Measurements from ENCODE around the gene MEIKIN.
A peak's percentile ranks its signal among the peaks of the same experiment; 100 is the strongest.

Gene MEIKIN

GRCh38 chr5:131814990-131815389 is 130.5 kb downstream of the MEIKIN start:
- no peak for TF ChIP-seq CTCF (IDR thresholded peaks at IDR 0.05)

- TF ChIP-seq CTCF (IDR thresholded peaks at IDR 0.05): no peak
These were observed 132.9 kb downstream of the MEIKIN start for GRCh38 chr5:131812371-131813160.

GRCh38 chr5:131810510-131811249 is 134.8 kb downstream of the MEIKIN start:
- peak; percentile 47; the same call in 1 of the 2 replicates for TF ChIP-seq CTCF (IDR thresholded peaks at IDR 0.05)

- TF ChIP-seq CTCF (IDR thresholded peaks at IDR 0.05): no peak
These were observed 148.4 kb downstream of the MEIKIN start, which contains the start of gene FNIP1 for GRCh38 chr5:131796793-131797693. TSS of gene FNIP1 (minus strand) at chr5:131797017. CDS start at chr5:131796921, 96 bp downstream.

- TF ChIP-seq CTCF (IDR thresholded peaks at IDR 0.05): no peak
These were observed 149.3 kb downstream of the MEIKIN start for GRCh38 chr5:131795879-131796792.

GRCh38 chr5:131795228-131795627 is 150.2 kb downstream of the MEIKIN start:
- no peak for TF ChIP-seq CTCF (IDR thresholded peaks at IDR 0.05)
